ENCODE data around the gene TMC7. TPM values are rescaled to one million over a fixed set of nuclear protein-coding genes. Genes with fewer than 3 reads are reported as not detected.

Gene TMC7
- total RNA-seq, 1 experiment from 2014 or later = 4.3 TPM

GRCh38 chr16:19067349-19068236 lies 83.9 kb downstream of the TMC7 start, which contains the start of gene COQ7:
Gene COQ7, plus strand, starts transcription at chr16:19067614. Its CDS starts 51 bp downstream, at chr16:19067665.
- no peak within 1 kb of the TSS for H4K8ac ChIP-seq (replicated peaks; ENCODE audit: insufficient read length, low read depth, low read length)
- no CpG with 5 or more reads among the region's 68 CpGs for WGBS (ENCODE audit: extremely low coverage, insufficient read length, low lambda C conversion rate)

More at GRCh38 chr16:19067349-19068236, 83.9 kb downstream of the TMC7 start, which contains the start of gene COQ7:
- H3K27ac Mint-ChIP-seq = peak within 1 kb of the TSS; percentile 97 to 99 (median 97)
- peak; percentile 98 for DNase-seq
- Histone ChIP-seq H2BK120ac (ENCODE audit: low read depth, low read length, poor library complexity, severe bottlenecking) (peak within 1 kb of the TSS; percentile 97), H4K5ac (ENCODE audit: insufficient read length, low read depth, low read length) (no peak within 1 kb of the TSS), H3K27me3 (ENCODE audit: insufficient read depth, low read length) (no peaks in the 10 kb centered on the region), H3K4me1 (ENCODE audit: insufficient read depth, low read length) (no peaks in the 10 kb centered on the region), H3K9me3 (ENCODE audit: control insufficient read depth, low read depth, low read length) (no peaks in the 10 kb centered on the region), H2AFZ (ENCODE audit: low read length) (no peak within 1 kb of the TSS), H4K20me1 (ENCODE audit: control insufficient read depth, insufficient read depth, insufficient read length) (no peaks in the 10 kb centered on the region), H3K23ac (ENCODE audit: insufficient read length, low read depth, low read length) (no peak within 1 kb of the TSS), H2AK5ac (ENCODE audit: insufficient read length, low read length) (no peak within 1 kb of the TSS), H3K79me1 (ENCODE audit: insufficient read depth, low read depth, low read length, poor library complexity, severe bottlenecking) (no peaks in the 10 kb centered on the region), H2BK15ac (ENCODE audit: low read depth, low read length) (no peak within 1 kb of the TSS), H4K91ac (ENCODE audit: insufficient read length, low read depth, low read length) (no peak within 1 kb of the TSS), H3T11ph (ENCODE audit: low read length) (peak within 1 kb of the TSS; percentile 30), H3K27ac (ENCODE audit: insufficient read length, low read depth, low read length) (no peak within 1 kb of the TSS), H2BK20ac (ENCODE audit: low read depth, low read length, poor library complexity, severe bottlenecking) (no peak within 1 kb of the TSS), H2BK12ac (ENCODE audit: insufficient read length, low read depth, low read length) (no peak within 1 kb of the TSS), H3K14ac (ENCODE audit: insufficient read depth, low read length) (peak within 1 kb of the TSS; percentile 96; the same call in 1 of the 2 replicates), H3K9ac (ENCODE audit: extremely low read depth, insufficient read length, low read length) (peak within 1 kb of the TSS; percentile 70), H3K56ac (ENCODE audit: insufficient read length, low read depth, low read length) (no peak within 1 kb of the TSS), H3K79me2 (ENCODE audit: insufficient read depth, low read length) (no peaks in the 10 kb centered on the region), H3K4ac (ENCODE audit: low read depth, low read length) (no peak within 1 kb of the TSS; the same call in 1 of the 2 replicates), H3K4me2 (ENCODE audit: insufficient read depth, insufficient read length, low read length) (peak within 1 kb of the TSS; percentile 65), H3K18ac (ENCODE audit: insufficient read length, low read depth, low read length) (peak within 1 kb of the TSS; percentile 91), H2BK5ac (ENCODE audit: insufficient read length, low read length) (peak within 1 kb of the TSS; percentile 73), H3K23me2 (ENCODE audit: insufficient read length, low read depth, low read length, poor library complexity, severe bottlenecking) (peaks cover 5% of the 10 kb centered on the region)
- peaks cover 0 to 6% of the 10 kb centered on the region in 2 experiments; a peak in 2 of 4 replicates for H3K4me1 Mint-ChIP-seq
- H3K9me3 Mint-ChIP-seq = no peaks in the 10 kb centered on the region
- H3K27me3 Mint-ChIP-seq (ENCODE audit: low read depth) = no peaks in the 10 kb centered on the region
- TF ChIP-seq CTCF (conservative IDR thresholded peaks at IDR 0.05) = no peak
- H3K36me3 Mint-ChIP-seq (ENCODE audit: insufficient read depth in 1 of 3, low read depth in 3 of 3) = peaks cover 0 to 5% (median 3%) of the 10 kb centered on the region in 3 experiments; a peak in 4 of 7 replicates
- H3K4me3 Mint-ChIP-seq = peak within 1 kb of the TSS; percentile 90 to 94
